HCT116 (cell line): ENCODE results near the gene LMBR1. TPM values are rescaled to one million over a fixed set of nuclear protein-coding genes. Genes with fewer than 3 reads are reported as not detected.

Source experiments
- ATAC-seq: fragments of 200-7000 bp; cut with Tn5 transposase; 2 replicates; pipeline ENCODE4 v1.9.1; 2020; ENCODE audit warnings: mild to moderate bottlenecking, moderate library complexity
- BruUV-seq: library from RNA; stranded (reverse); fragments of 400-500 nt; replicated peaks from 2 replicates; lab custom pipeline; 2021; lab: Mats Ljungman, UMichigan
- CTCF ChIA-PET: fragments of 300-600 bp; sonication (Branson Sonifier 250); formaldehyde crosslinking; loops from one replicate; lab custom pipeline; 2021; ENCODE audit warnings: antibody characterized with exemption; lab: Charles Lee
- POLR2A ChIA-PET: fragments of 300-600, 350-600 bp; sonication (Branson Sonifier 250); formaldehyde crosslinking; loops from one replicate; lab custom pipeline; 2021; ENCODE audit warnings: antibody characterized with exemption; lab: Charles Lee
- RAD21 ChIA-PET, 2 experiments: fragments of 300-600 bp; sonication (Branson Sonifier 250); formaldehyde crosslinking; loops; one replicate each; lab custom pipeline; 2023; ENCODE audit warnings: low total read pairs in 2 of 2; ENCODE audit not compliant: uncharacterized antibody in 2 of 2, unreplicated experiment in 2 of 2, low non-redundant PET in 1 of 2; lab: Charles Lee
- DNase-seq: peaks from one replicate; pipeline ENCODE4 v3.0.0-alpha.2; 2010; ENCODE audit warnings: low read depth, low spot score
- H2AFZ ChIP-seq: fragments of 200-600 bp; shearing (Covaris generic), sonication (generic); 2 replicates; pipeline ENCODE4 v1.6.1; 2017; ENCODE audit warnings: low read depth, mixed run types, mixed read lengths, antibody characterized with exemption, low read length; ENCODE audit not compliant: poor library complexity, severe bottlenecking
- H3K27ac ChIP-seq: 2 replicates; pipeline ENCODE4 v1.5.1; 2012; ENCODE audit warnings: low read depth, low read length
- H3K27me3 ChIP-seq: fragments of 200-600 bp; sonication (generic); 2 replicates; pipeline ENCODE4 v1.6.1; 2016; ENCODE audit warnings: mixed run types, low read length, mixed read lengths; ENCODE audit not compliant: insufficient read depth
- H3K36me3 ChIP-seq, 2 experiments: fragments of 200-500 bp in 1 of 2; fragments of 200-600 bp in 1 of 2; sonication (Bioruptor generic) in 1 of 2; sonication (generic) in 1 of 2; 2 replicates each; pipeline versions ENCODE4 v1.5.1 to v1.6.1; 2014 to 2016; ENCODE audit warnings: low read length in 2 of 2, inconsistent platforms in 1 of 2, mixed read lengths in 1 of 2, mixed run types in 1 of 2; ENCODE audit not compliant: insufficient read depth in 2 of 2, control insufficient read depth in 1 of 2
- H3K4me1 ChIP-seq, 2 experiments: fragments of 200-600 bp in 1 of 2; sonication (generic) in 1 of 2; 2 replicates each; pipeline versions ENCODE4 v1.5.1 to v1.6.1; 2012 to 2017; ENCODE audit warnings: low read length in 2 of 2, inconsistent platforms in 1 of 2, mild to moderate bottlenecking in 1 of 2, mixed read lengths in 1 of 2, mixed run types in 1 of 2, moderate library complexity in 1 of 2; ENCODE audit not compliant: insufficient read depth in 2 of 2, control insufficient read depth in 1 of 2
- H3K4me2 ChIP-seq: fragments of 200-600 bp; sonication (generic); 2 replicates; pipeline ENCODE4 v1.6.1; 2017; ENCODE audit warnings: mixed run types, low read length, mixed read lengths
- H3K4me3 ChIP-seq, 2 experiments: fragments of 200-600 bp in 1 of 2; sonication (generic) in 1 of 2; replicated peaks in 1 of 2; 2 replicates each; pipeline ENCODE4 v1.5.1; 2011 to 2016; ENCODE audit warnings: low read length in 2 of 2, control low read depth in 1 of 2, low read depth in 1 of 2, mild to moderate bottlenecking in 1 of 2, mixed read lengths in 1 of 2, mixed run types in 1 of 2
- H3K79me2 ChIP-seq: fragments of 200-600 bp; sonication (generic); 2 replicates; pipeline ENCODE4 v1.6.1; 2017; ENCODE audit warnings: mild to moderate bottlenecking, mixed run types, low read length, moderate library complexity, mixed read lengths; ENCODE audit not compliant: insufficient read depth
- H3K9ac ChIP-seq: fragments of 200-600 bp; sonication (generic); 2 replicates; pipeline ENCODE4 v1.6.1; 2016; ENCODE audit warnings: low read length, mixed read lengths
- H3K9me2 ChIP-seq: fragments of 200-600 bp; sonication (generic), shearing (Covaris generic); 2 replicates; pipeline ENCODE4 v1.6.1; 2017; ENCODE audit warnings: mixed run types, mild to moderate bottlenecking, moderate library complexity; ENCODE audit not compliant: insufficient read depth
- H3K9me3 ChIP-seq, 2 experiments: fragments of 200-500 bp in 1 of 2; fragments of 200-600 bp in 1 of 2; sonication (Bioruptor generic) in 1 of 2; sonication (generic) in 1 of 2; 2 replicates each; pipeline ENCODE4 v1.6.1; 2014 to 2017; ENCODE audit warnings: low read length in 2 of 2, mixed read lengths in 2 of 2, inconsistent platforms in 1 of 2, low read depth in 1 of 2, mild to moderate bottlenecking in 1 of 2, mixed run types in 1 of 2, moderate library complexity in 1 of 2; ENCODE audit not compliant: control insufficient read depth in 1 of 2, insufficient read depth in 1 of 2
- H4K20me1 ChIP-seq: fragments of 200-600 bp; sonication (generic), shearing (Covaris generic); 2 replicates; pipeline ENCODE4 v1.6.1; 2017; ENCODE audit warnings: mixed run types, mild to moderate bottlenecking, moderate library complexity; ENCODE audit not compliant: insufficient read depth
- CBX3 ChIP-seq: IDR thresholded peaks from 2 replicates; pipeline ENCODE4 v1.6.1; 2012; ENCODE audit warnings: low read depth
- CEBPB ChIP-seq: IDR thresholded peaks from 2 replicates; pipeline ENCODE4 v1.6.1; 2012; ENCODE audit warnings: low read depth
- EGR1 ChIP-seq: IDR thresholded peaks from 2 replicates; pipeline ENCODE4 v1.6.1; 2012; ENCODE audit warnings: low read depth
- EZH2 ChIP-seq: fragments of 200-600 bp; sonication (generic); IDR thresholded peaks from 2 replicates; pipeline ENCODE4 v1.6.1; 2017; ENCODE audit warnings: antibody characterized with exemption, mixed run types
- MAX ChIP-seq: IDR thresholded peaks from 2 replicates; pipeline ENCODE4 v1.6.1; 2012
- POLR2AphosphoS5 ChIP-seq: IDR thresholded peaks from 2 replicates; pipeline ENCODE4 v1.6.1; 2011; ENCODE audit warnings: mild to moderate bottlenecking, low read depth, low read length, moderate library complexity
- SIN3A ChIP-seq: IDR thresholded peaks from 2 replicates; pipeline ENCODE4 v1.6.1; 2012; ENCODE audit warnings: low read depth
- SP1 ChIP-seq: IDR thresholded peaks from 2 replicates; pipeline ENCODE4 v1.6.1; 2012; ENCODE audit warnings: low read depth
- SRF ChIP-seq: IDR thresholded peaks from 2 replicates; pipeline ENCODE4 v1.6.1; 2012; ENCODE audit warnings: low read depth
- TCF7L2 ChIP-seq: IDR thresholded peaks from 2 replicates; pipeline ENCODE4 v1.7.0; 2011; ENCODE audit warnings: borderline replicate concordance, inconsistent platforms; ENCODE audit not compliant: insufficient read depth, insufficient read length; ENCODE audit errors: extremely low read depth
- YY1 ChIP-seq: IDR thresholded peaks from 2 replicates; pipeline ENCODE4 v1.6.1; 2011; ENCODE audit warnings: low read length, low read depth, moderate library complexity, mild to moderate bottlenecking; ENCODE audit not compliant: insufficient replicate concordance; ENCODE audit errors: extremely low read depth
- ZFX ChIP-seq: fragments of 450-650 bp; IDR thresholded peaks from 2 replicates; pipeline ENCODE4 v1.6.1; 2017
- intact Hi-C: fragments of 100-400 bp; cut with micrococcal nuclease; formaldehyde crosslinking; loops from 2 replicates; pipeline ENCODE4 v1.10.0; 2022
- total RNA-seq: library from RNA; stranded (reverse); gene quantifications from one replicate; pipeline ENCODE4 v1.2.1, GENCODE V29; 2021; ENCODE audit not compliant: unreplicated experiment
- TF ChIP-seq, protein P1 (sequence below): IDR thresholded peaks from 2 replicates; pipeline ENCODE4 v1.6.1; 2012
- TF ChIP-seq, protein P2 (sequence below): IDR thresholded peaks from 2 replicates; pipeline ENCODE4 v1.6.1; 2012; ENCODE audit warnings: low read depth

Gene LMBR1
- total RNA-seq, 1 experiment from 2014 or later, result 84.0 TPM

DNA sequence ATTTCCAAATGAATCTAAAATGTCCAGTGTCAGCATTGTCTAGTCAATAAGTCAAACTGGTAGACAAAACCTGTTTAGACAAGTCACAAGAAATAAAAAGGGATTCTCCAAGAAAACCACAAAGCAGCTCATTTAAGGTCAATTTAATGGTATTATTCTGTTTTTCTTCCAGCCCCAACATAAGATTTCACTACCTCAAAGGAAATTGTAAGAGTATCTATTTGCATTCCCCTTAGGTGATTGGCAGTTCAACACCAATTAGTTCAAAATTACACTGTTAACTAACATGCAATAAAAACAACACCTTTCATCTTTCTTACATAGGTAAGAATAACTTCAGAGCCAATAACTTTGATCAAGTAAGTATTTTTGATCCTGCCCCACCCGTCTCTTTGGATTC lies 146.1 kb downstream of the LMBR1 start:
- Histone ChIP-seq H3K79me2 (peaks cover 16% of the 10 kb centered on the region), H3K36me3 (no peaks in the 10 kb centered on the region), H3K27ac (no peak overlapping the region), H3K9ac (no peak overlapping the region), H3K27me3 (no peaks in the 10 kb centered on the region), H4K20me1 (peaks cover 5% of the 10 kb centered on the region)
- intact Hi-C loops, result no loop called here
- BruUV-seq, result no TSS peak
- TF ChIP-seq ZFX, result no peak
- TF ChIP-seq CEBPB, result no peak
- no peak for TF ChIP-seq TCF7L2
- TF ChIP-seq, protein P1, sequence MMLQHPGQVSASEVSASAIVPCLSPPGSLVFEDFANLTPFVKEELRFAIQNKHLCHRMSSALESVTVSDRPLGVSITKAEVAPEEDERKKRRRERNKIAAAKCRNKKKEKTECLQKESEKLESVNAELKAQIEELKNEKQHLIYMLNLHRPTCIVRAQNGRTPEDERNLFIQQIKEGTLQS, result no peak
- TF ChIP-seq MAX, result no peak
- no peak for TF ChIP-seq SP1
- no peak for TF ChIP-seq SRF
- no peak for TF ChIP-seq POLR2AphosphoS5
- no peak for TF ChIP-seq SIN3A
- no peak for TF ChIP-seq YY1
- TF ChIP-seq EGR1, result no peak
- TF ChIP-seq EZH2, result no peak
- TF ChIP-seq, protein P2, sequence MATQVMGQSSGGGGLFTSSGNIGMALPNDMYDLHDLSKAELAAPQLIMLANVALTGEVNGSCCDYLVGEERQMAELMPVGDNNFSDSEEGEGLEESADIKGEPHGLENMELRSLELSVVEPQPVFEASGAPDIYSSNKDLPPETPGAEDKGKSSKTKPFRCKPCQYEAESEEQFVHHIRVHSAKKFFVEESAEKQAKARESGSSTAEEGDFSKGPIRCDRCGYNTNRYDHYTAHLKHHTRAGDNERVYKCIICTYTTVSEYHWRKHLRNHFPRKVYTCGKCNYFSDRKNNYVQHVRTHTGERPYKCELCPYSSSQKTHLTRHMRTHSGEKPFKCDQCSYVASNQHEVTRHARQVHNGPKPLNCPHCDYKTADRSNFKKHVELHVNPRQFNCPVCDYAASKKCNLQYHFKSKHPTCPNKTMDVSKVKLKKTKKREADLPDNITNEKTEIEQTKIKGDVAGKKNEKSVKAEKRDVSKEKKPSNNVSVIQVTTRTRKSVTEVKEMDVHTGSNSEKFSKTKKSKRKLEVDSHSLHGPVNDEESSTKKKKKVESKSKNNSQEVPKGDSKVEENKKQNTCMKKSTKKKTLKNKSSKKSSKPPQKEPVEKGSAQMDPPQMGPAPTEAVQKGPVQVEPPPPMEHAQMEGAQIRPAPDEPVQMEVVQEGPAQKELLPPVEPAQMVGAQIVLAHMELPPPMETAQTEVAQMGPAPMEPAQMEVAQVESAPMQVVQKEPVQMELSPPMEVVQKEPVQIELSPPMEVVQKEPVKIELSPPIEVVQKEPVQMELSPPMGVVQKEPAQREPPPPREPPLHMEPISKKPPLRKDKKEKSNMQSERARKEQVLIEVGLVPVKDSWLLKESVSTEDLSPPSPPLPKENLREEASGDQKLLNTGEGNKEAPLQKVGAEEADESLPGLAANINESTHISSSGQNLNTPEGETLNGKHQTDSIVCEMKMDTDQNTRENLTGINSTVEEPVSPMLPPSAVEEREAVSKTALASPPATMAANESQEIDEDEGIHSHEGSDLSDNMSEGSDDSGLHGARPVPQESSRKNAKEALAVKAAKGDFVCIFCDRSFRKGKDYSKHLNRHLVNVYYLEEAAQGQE, result no peak
- no peak for TF ChIP-seq CBX3
- TF ChIP-seq, all 23 proteins: peak for 0
- POLR2A ChIA-PET, result no interaction called here
- no peaks in the 10 kb centered on the region for H3K9me2 ChIP-seq
- RAD21 ChIA-PET, result no interaction called here
- ATAC-seq, result no peak
- CTCF ChIA-PET, result no interaction called here
- H3K9me3 ChIP-seq, result no peaks in the 10 kb centered on the region
- H3K4me3 ChIP-seq, result no peak overlapping the region
- H3K4me2 ChIP-seq, result no peak overlapping the region
- no peak for DNase-seq
- H3K4me1 ChIP-seq, result peaks cover 0 to 10% of the 10 kb centered on the region in 2 experiments; a peak in 2 of 4 replicates
- H2AFZ ChIP-seq, result no peak overlapping the region
